Sigmoid colon (tissue), 7 donors: ENCODE measurements around the gene SUMF2. TPM values are rescaled to one million over a fixed set of nuclear protein-coding genes. Genes with fewer than 3 reads are reported as not detected.
A peak's percentile ranks its signal among the peaks of the same experiment; 100 is the strongest.
"Not testable (repeated sequence)": the region's sequence is repeated elsewhere in the genome, so short reads cannot be mapped to it uniquely, and the experiment has no call there.

ENCODE experiments used
- DNase-seq: peaks from one replicate; pipeline ENCODE4 v3.0.0-alpha.2; 2019
- H3K27ac ChIP-seq, 4 donors: fragments of 200-600 bp; sonication (generic); one replicate each; pipeline ENCODE4 v1.5.1; 2016 to 2019; ENCODE audit warnings: mild to moderate bottlenecking in 1 of 4
- H3K27me3 ChIP-seq, 3 donors: fragments of 200-600 bp; sonication (generic); one replicate each; pipeline ENCODE4 v1.5.1; 2019; ENCODE audit warnings: mild to moderate bottlenecking in 1 of 3
- H3K36me3 ChIP-seq, 4 donors: fragments of 200-600 bp; sonication (generic); one replicate each; pipeline ENCODE4 v1.5.1; 2016 to 2019
- H3K4me1 ChIP-seq, 4 donors: fragments of 200-600 bp; sonication (generic); one replicate each; pipeline ENCODE4 v1.5.1; 2017 to 2019
- H3K4me3 ChIP-seq, 4 donors: fragments of 200-600 bp; sonication (generic); one replicate each; pipeline ENCODE4 v1.5.1; 2017 to 2019; ENCODE audit warnings: mild to moderate bottlenecking in 2 of 4, moderate library complexity in 1 of 4
- H3K9me3 ChIP-seq, 4 donors: fragments of 200-600 bp in 3 of 4; sonication (generic) in 3 of 4; one replicate each; pipeline versions ENCODE4 v1.5.1 to v1.6.1; 2013 to 2019
- CTCF ChIP-seq, 4 experiments: fragments of 450-650 bp in 3 of 4; fragments of 200-600 bp in 1 of 4; IDR thresholded peaks; one replicate each; pipeline ENCODE4 v1.5.1; 2016 to 2019; ENCODE audit warnings: antibody characterized with exemption in 4 of 4, mild to moderate bottlenecking in 3 of 4, moderate library complexity in 2 of 4
- EP300 ChIP-seq, 4 donors: sonication (generic); formaldehyde crosslinking; IDR thresholded peaks; one replicate each; pipeline ENCODE4 v1.6.1; 2017; ENCODE audit warnings: antibody characterized with exemption in 4 of 4
- POLR2A ChIP-seq, 2 donors: fragments of 450-650 bp; IDR thresholded peaks; one replicate each; pipeline ENCODE4 v1.6.1; 2016; ENCODE audit warnings: antibody characterized with exemption in 2 of 2, mild to moderate bottlenecking in 2 of 2, moderate library complexity in 2 of 2
- POLR2AphosphoS5 ChIP-seq, 4 donors: sonication (generic); formaldehyde crosslinking; IDR thresholded peaks; one replicate each; pipeline ENCODE4 v1.6.1; 2017; ENCODE audit warnings: antibody characterized with exemption in 4 of 4
- WGBS, 2 donors: extraction: QIAGEN DNeasy Blood & Tissue Kit; methylation state at CpG; one replicate each; pipeline ENCODE4 v1.1.7; 2013; 5-methylcytosine and 5-hydroxymethylcytosine counted together
- intact Hi-C: fragments of 100-400 bp; cut with DNase I; formaldehyde crosslinking; loops from one replicate; pipeline ENCODE4 v1.15.1; 2023
- polyA plus RNA-seq, 3 donors: library from polyadenylated mRNA; stranded (reverse); fragments of 200-250 nt; gene quantifications; one replicate each; pipeline ENCODE4 v1.2.3, GENCODE V29; 2013
- total RNA-seq, 4 donors: library from RNA; depleted of rRNA; stranded (reverse); fragments of >200 nt; gene quantifications; one replicate each; pipeline ENCODE4 v1.1.0, GENCODE V29; 2016
- donor health status: healthy with polysubstance abuse.
- donor health status: Bipolar disorder and iron deficiency.
- donor health status: healthy.

Gene SUMF2
- total and polyA plus RNA-seq, 7 donors: 24.6 to 107 (median 90.4) TPM

- peaks cover 0 to 38% (median 36%) of the 10 kb centered on the region in 4 donors for H3K4me1 ChIP-seq
- no peak overlapping the region for H3K4me3 ChIP-seq
- TF ChIP-seq POLR2AphosphoS5 (IDR thresholded peaks at IDR 0.05) (peak in 3 of 4 donors; percentile 53 to 67 (median 58)), EP300 (IDR thresholded peaks at IDR 0.05) (no peak), CTCF (IDR thresholded peaks at IDR 0.05) (peak; percentile 69 to 80 (median 76))
- H3K27ac ChIP-seq: peak overlapping the region; percentile 70 to 86 (median 82)
- intact Hi-C loops: loop anchor here (2.0 kb wide), 1 partner anchor 27 kb away; the partner anchor contains the start of gene CHCHD2
- 63 to 70% methylated on average over 12 of the region's 12 CpGs for WGBS, 2 donors
- peak; percentile 94 for DNase-seq
- H3K36me3 ChIP-seq: peaks cover 0 to 36% (median 10%) of the 10 kb centered on the region in 4 donors
- no peaks in the 10 kb centered on the region for H3K9me3 ChIP-seq
- no peaks in the 10 kb centered on the region for H3K27me3 ChIP-seq
Observed at GRCh38 chr7:56079450-56080185, 15.5 kb downstream of the SUMF2 start.

- H3K4me1 ChIP-seq: peaks cover 0 to 36% (median 33%) of the 10 kb centered on the region in 4 donors
- H3K36me3 ChIP-seq: peaks cover 0 to 46% (median 10%) of the 10 kb centered on the region in 4 donors
- not testable (repeated sequence) for DNase-seq
Observed at GRCh38 chr7:56080726-56081435, 16.8 kb downstream of the SUMF2 start.

GRCh38 chr7:56081626-56082340 lies 17.7 kb downstream of the SUMF2 start:
- DNase-seq: peak; percentile 64
- peaks cover 4 to 49% (median 10%) of the 10 kb centered on the region in 4 donors for H3K36me3 ChIP-seq
- H3K27ac ChIP-seq: peak overlapping the region in 1 of 4 donors; percentile 86
- H3K9me3 ChIP-seq: no peaks in the 10 kb centered on the region
- TF ChIP-seq CTCF (IDR thresholded peaks at IDR 0.05) (no peak), EP300 (IDR thresholded peaks at IDR 0.05) (no peak), POLR2A (IDR thresholded peaks at IDR 0.05) (no peak), POLR2AphosphoS5 (IDR thresholded peaks at IDR 0.05) (no peak)
- H3K27me3 ChIP-seq: no peaks in the 10 kb centered on the region
- H3K4me3 ChIP-seq: no peak overlapping the region
- WGBS, 2 donors: 94 to 96% methylated on average over 29 of the region's 29 CpGs
- peaks cover 0 to 36% (median 33%) of the 10 kb centered on the region in 4 donors for H3K4me1 ChIP-seq
- intact Hi-C loops: no loop called here

More at GRCh38 chr7:56080726-56081435, 16.8 kb downstream of the SUMF2 start:
- WGBS, 2 donors: 95 to 96% methylated on average over 28 of the region's 28 CpGs
- H3K27me3 ChIP-seq, intact Hi-C loops, H3K9me3 ChIP-seq, H3K4me3 ChIP-seq: not testable (repeated sequence)
- peak overlapping the region in 3 of 4 donors; percentile 79 to 86 (median 84) for H3K27ac ChIP-seq

- TF ChIP-seq POLR2AphosphoS5 (IDR thresholded peaks at IDR 0.05) (no peak), EP300 (IDR thresholded peaks at IDR 0.05) (no peak), CTCF (IDR thresholded peaks at IDR 0.05) (no peak), POLR2A (IDR thresholded peaks at IDR 0.05) (no peak)
- DNase-seq: peak; percentile 79
- H3K27ac ChIP-seq: peak overlapping the region in 3 of 4 donors; percentile 42 to 61 (median 44)
- H3K4me3 ChIP-seq: no peak overlapping the region
- H3K9me3 ChIP-seq: no peaks in the 10 kb centered on the region
- no peaks in the 10 kb centered on the region for H3K27me3 ChIP-seq
- intact Hi-C loops: no loop called here
- peaks cover 0 to 36% (median 33%) of the 10 kb centered on the region in 4 donors for H3K4me1 ChIP-seq
- 51 to 70% methylated on average over 13 of the region's 13 CpGs for WGBS, 2 donors
- H3K36me3 ChIP-seq: peaks cover 0 to 49% (median 7%) of the 10 kb centered on the region in 4 donors
Observed at GRCh38 chr7:56083150-56083785, 19.2 kb downstream of the SUMF2 start.
